ENCODE measurements around the gene LIFR.

DNA sequence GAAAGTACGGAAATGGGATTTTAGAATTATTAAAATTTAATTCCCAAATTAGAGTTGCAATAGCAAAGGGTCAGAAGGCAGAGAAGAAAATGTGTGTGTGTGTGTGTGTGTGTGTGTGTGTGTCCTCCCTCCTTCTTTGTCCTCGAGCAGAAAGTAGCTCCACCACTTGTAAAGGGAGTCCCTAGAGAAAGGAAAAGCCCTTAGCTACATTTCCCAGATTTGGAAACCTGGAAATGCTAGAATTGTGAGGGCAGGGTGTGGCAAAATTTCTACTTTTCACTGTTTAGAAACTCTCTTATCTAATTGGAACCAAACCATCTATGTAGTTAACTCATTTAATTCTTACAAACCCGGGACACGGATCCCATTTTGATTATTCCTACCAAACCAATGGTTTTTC, 33.2 kb upstream of the LIFR start:
- TF ChIP-seq POLR2A (IDR thresholded peaks at IDR 0.05) (no peak), POLR2AphosphoS5 (IDR thresholded peaks at IDR 0.05) (no peak), EP300 (IDR thresholded peaks at IDR 0.05) (no peak)
- TF ChIP-seq, protein P1, sequence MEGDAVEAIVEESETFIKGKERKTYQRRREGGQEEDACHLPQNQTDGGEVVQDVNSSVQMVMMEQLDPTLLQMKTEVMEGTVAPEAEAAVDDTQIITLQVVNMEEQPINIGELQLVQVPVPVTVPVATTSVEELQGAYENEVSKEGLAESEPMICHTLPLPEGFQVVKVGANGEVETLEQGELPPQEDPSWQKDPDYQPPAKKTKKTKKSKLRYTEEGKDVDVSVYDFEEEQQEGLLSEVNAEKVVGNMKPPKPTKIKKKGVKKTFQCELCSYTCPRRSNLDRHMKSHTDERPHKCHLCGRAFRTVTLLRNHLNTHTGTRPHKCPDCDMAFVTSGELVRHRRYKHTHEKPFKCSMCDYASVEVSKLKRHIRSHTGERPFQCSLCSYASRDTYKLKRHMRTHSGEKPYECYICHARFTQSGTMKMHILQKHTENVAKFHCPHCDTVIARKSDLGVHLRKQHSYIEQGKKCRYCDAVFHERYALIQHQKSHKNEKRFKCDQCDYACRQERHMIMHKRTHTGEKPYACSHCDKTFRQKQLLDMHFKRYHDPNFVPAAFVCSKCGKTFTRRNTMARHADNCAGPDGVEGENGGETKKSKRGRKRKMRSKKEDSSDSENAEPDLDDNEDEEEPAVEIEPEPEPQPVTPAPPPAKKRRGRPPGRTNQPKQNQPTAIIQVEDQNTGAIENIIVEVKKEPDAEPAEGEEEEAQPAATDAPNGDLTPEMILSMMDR (IDR thresholded peaks at IDR 0.05) = no peak

Measured in sigmoid colon (tissue), 4 donors.